Inferior parietal cortex (tissue), 1 donor: ENCODE data around the gene ESCO1.
"Not testable (repeated sequence)": the region's sequence is repeated elsewhere in the genome, so short reads cannot be mapped to it uniquely, and the experiment has no call there.

Experiments used
- DNase-seq: peaks from one replicate; pipeline ENCODE4 v3.0.0-alpha.2; 2016; ENCODE audit errors: extremely low spot score

The ESCO1 gene

GRCh38 chr18:21600526-21601410 is at the start of gene ESCO1:
ESCO1 (minus strand) TSS chr18:21600704; CDS start chr18:21574843, 25,861 bp downstream.
- DNase-seq, result peak; percentile 93

- not testable (repeated sequence) for DNase-seq
Observed at GRCh38 chr18:21640375-21640774, 39.9 kb upstream of the ESCO1 start.

- DNase-seq, result no peak
Observed at GRCh38 chr18:21638822-21639221, 38.3 kb upstream of the ESCO1 start.

- DNase-seq, result no peak
Observed at GRCh38 chr18:21636769-21637168, 36.3 kb upstream of the ESCO1 start.

GRCh38 chr18:21634588-21635199 is 34.2 kb upstream of the ESCO1 start:
- DNase-seq, result no peak

GRCh38 chr18:21632393-21632792 is 31.9 kb upstream of the ESCO1 start:
- DNase-seq, result no peak

- no peak for DNase-seq
Observed at GRCh38 chr18:21629089-21629832, 28.8 kb upstream of the ESCO1 start.

- not testable (repeated sequence) for DNase-seq
Observed at GRCh38 chr18:21621640-21622039, 21.1 kb upstream of the ESCO1 start.

- DNase-seq, result peak; percentile 91
Observed at GRCh38 chr18:21612125-21613039, 11.9 kb upstream of the ESCO1 start, which contains the start of gene SNRPD1. SNRPD1 (plus strand) TSS chr18:21612314; CDS start chr18:21612430, 116 bp downstream.

GRCh38 chr18:21611401-21612124 is 11.1 kb upstream of the ESCO1 start:
- not testable (repeated sequence) for DNase-seq

GRCh38 chr18:21605213-21605612 is 4.7 kb upstream of the ESCO1 start:
- DNase-seq, result peak; percentile 11

GRCh38 chr18:21604671-21605070 is 4.2 kb upstream of the ESCO1 start:
- peak; percentile 5 for DNase-seq

- no peak for DNase-seq
Observed at GRCh38 chr18:21602299-21602587, 1.7 kb upstream of the ESCO1 start.

- DNase-seq, result peak; percentile 6
Observed at GRCh38 chr18:21599585-21600525, 649 bp downstream of the ESCO1 start.

GRCh38 chr18:21598726-21599584 is 1.5 kb downstream of the ESCO1 start:
- DNase-seq, result no peak

GRCh38 chr18:21597620-21598019 is 2.9 kb downstream of the ESCO1 start:
- DNase-seq, result no peak

GRCh38 chr18:21593540-21594257 is 6.8 kb downstream of the ESCO1 start:
- no peak for DNase-seq

- DNase-seq, result not testable (repeated sequence)
Observed at GRCh38 chr18:21592361-21592760, 8.1 kb downstream of the ESCO1 start.
